Motor neuron (in vitro differentiated cells): ENCODE measurements around the gene CCIN. TPM values are rescaled to one million over a fixed set of nuclear protein-coding genes. Genes with fewer than 3 reads are reported as not detected.

ENCODE experiments used
- ATAC-seq, 8 experiments: fragments of 200-7000 bp; cut with Tn5 transposase; replicated peaks in 6 of 8; 2 replicates each; pipeline ENCODE4 v1.8.0; 2021; ENCODE audit warnings: mild to moderate bottlenecking in 8 of 8, moderate library complexity in 8 of 8
- H3K27ac ChIP-seq, 2 donors: fragments of 250-450 bp; sonication (Bioruptor Pico); 2 replicates each; pipeline ENCODE4 v1.9.0; 2021; ENCODE audit warnings: antibody characterized with exemption in 2 of 2, mild to moderate bottlenecking in 2 of 2, moderate library complexity in 1 of 2
- H3K4me1 ChIP-seq, 2 donors: fragments of 250-450 bp; sonication (Bioruptor Pico); replicated peaks in 1 of 2; 2 replicates each; pipeline ENCODE4 v1.6.1; 2021; ENCODE audit warnings: antibody characterized with exemption in 2 of 2, mild to moderate bottlenecking in 2 of 2, moderate library complexity in 1 of 2
- H3K4me3 ChIP-seq, 5 donors: fragments of 250-450 bp; sonication (Bioruptor Pico); 2 replicates each; pipeline ENCODE4 v1.9.0; 2021; ENCODE audit warnings: antibody characterized with exemption in 5 of 5, mild to moderate bottlenecking in 5 of 5, moderate library complexity in 4 of 5
- WGBS, 10 experiments: fragments of 450-650 bp; shearing (Covaris generic); methylation state at CpG; one replicate each; pipeline ENCODE4 v1.0.0; 2022; 5-methylcytosine and 5-hydroxymethylcytosine counted together
- in situ Hi-C, 9 experiments: fragments of 400-800 bp; cut with MboI; loops; one replicate each; pipeline ENCODE4 v1.15.0; 2021; ENCODE audit warnings: low sequenced_read_pairs in 9 of 9, low pct_unique_long_range_greater_than_20kb in 2 of 9; ENCODE audit not compliant: unreplicated experiment in 9 of 9
- total RNA-seq, 8 experiments: library from RNA; unstranded; fragments of 300-600 nt; gene quantifications; 2 replicates each; pipeline versions ENCODE4 v1.2.3 to v1.2.4, GENCODE V29; 2022

CCIN gene
- total RNA-seq, 8 experiments from 2014 or later, result 0.08 to 0.47 (median 0.25) TPM; not detected in 4

GRCh38 chr9:36134761-36135505 lies 34.3 kb upstream of the CCIN start:
- H3K4me1 ChIP-seq, result peaks cover 0 to 15% of the 10 kb centered on the region in 2 donors
- no peak overlapping the region for H3K4me3 ChIP-seq
- no peak for ATAC-seq
- WGBS, 10 experiments, result 45 to 100% (median 60%) methylated on average over 1 to 7 of the region's 9 CpGs; no CpG with 5 or more reads in 3 of the 10 experiments
- no peak overlapping the region for H3K27ac ChIP-seq
- in situ Hi-C loops, result no loop called here

GRCh38 chr9:36135741-36136271 lies 33.4 kb upstream of the CCIN start:
- in situ Hi-C loops, result no loop called here
- WGBS, 10 experiments, result 0 to 25% (median 19%) methylated on average over 1 to 8 of the region's 18 CpGs; no CpG with 5 or more reads in 6 of the 10 experiments
- Histone ChIP-seq H3K27ac (no peak overlapping the region), H3K4me3 (peak overlapping the region; percentile 45 to 74 (median 58)), H3K4me1 (peaks cover 0 to 19% of the 10 kb centered on the region in 2 donors)
- no peak for ATAC-seq

GRCh38 chr9:36136272-36136893 lies 32.8 kb upstream of the CCIN start, which contains the start of gene GLIPR2:
GLIPR2 (plus strand) TSS chr9:36136733; CDS start chr9:36136779, 46 bp downstream.
- peak; percentile 91 to 95 (median 92) for ATAC-seq
- H3K4me1 ChIP-seq, result peaks cover 0 to 19% of the 10 kb centered on the region in 2 donors
- H3K4me3 ChIP-seq, result peak within 1 kb of the TSS; percentile 45 to 74 (median 58)
- in situ Hi-C loops, result no loop called here
- no CpG with 5 or more reads among the region's 83 CpGs for WGBS, 10 experiments
- no peak within 1 kb of the TSS for H3K27ac ChIP-seq

GRCh38 chr9:36136894-36137391 lies 32.2 kb upstream of the CCIN start:
- Histone ChIP-seq H3K4me3 (peak overlapping the region; percentile 45 to 74 (median 58)), H3K4me1 (peaks cover 0 to 19% of the 10 kb centered on the region in 2 donors), H3K27ac (no peak overlapping the region)
- WGBS, 10 experiments, result 13% methylated on average over 4 of the region's 40 CpGs; no CpG with 5 or more reads in 9 of the 10 experiments
- in situ Hi-C loops, result no loop called here
- peak in 4 of 8 experiments; percentile 9 to 13 (median 10) for ATAC-seq

- Histone ChIP-seq H3K27ac (no peak overlapping the region), H3K4me3 (peak overlapping the region; percentile 45 to 74 (median 58)), H3K4me1 (peaks cover 0 to 19% of the 10 kb centered on the region in 2 donors)
- WGBS, 10 experiments, result 15 to 58% (median 32%) methylated on average over 1 to 4 of the region's 12 CpGs; no CpG with 5 or more reads in 4 of the 10 experiments
- in situ Hi-C loops, result no loop called here
- ATAC-seq, result no peak
Observed at GRCh38 chr9:36137392-36138004, 31.7 kb upstream of the CCIN start.

- H3K4me3 ChIP-seq, result no peak overlapping the region
- ATAC-seq, result no peak
- in situ Hi-C loops, result no loop called here
- WGBS, 10 experiments, result 89 to 100% (median 97%) methylated on average over 4 to 7 of the region's 10 CpGs; no CpG with 5 or more reads in 5 of the 10 experiments
- H3K4me1 ChIP-seq, result peaks cover 0 to 19% of the 10 kb centered on the region in 2 donors
- no peak overlapping the region for H3K27ac ChIP-seq
Observed at GRCh38 chr9:36138496-36138895, 30.7 kb upstream of the CCIN start.

GRCh38 chr9:36138901-36139300 lies 30.3 kb upstream of the CCIN start:
- no peak overlapping the region for H3K4me3 ChIP-seq
- in situ Hi-C loops, result no loop called here
- H3K4me1 ChIP-seq, result peaks cover 0 to 19% of the 10 kb centered on the region in 2 donors
- no peak for ATAC-seq
- no peak overlapping the region for H3K27ac ChIP-seq
- 75 to 100% (median 90%) methylated on average over 1 to 4 of the region's 5 CpGs; no CpG with 5 or more reads in 3 of the 10 experiments for WGBS, 10 experiments

GRCh38 chr9:36140086-36141084 lies 28.8 kb upstream of the CCIN start:
- 55 to 100% (median 84%) methylated on average over 1 to 8 of the region's 11 CpGs; no CpG with 5 or more reads in 2 of the 10 experiments for WGBS, 10 experiments
- Histone ChIP-seq H3K4me1 (peaks cover 0 to 19% of the 10 kb centered on the region in 2 donors), H3K27ac (no peak overlapping the region), H3K4me3 (no peak overlapping the region)
- in situ Hi-C loops, result no loop called here
- ATAC-seq, result no peak

GRCh38 chr9:36141288-36141687 lies 27.9 kb upstream of the CCIN start:
- no peak overlapping the region for H3K4me3 ChIP-seq
- peak in 1 of 8 experiments; percentile 19 for ATAC-seq
- 19 to 100% (median 78%) methylated on average over 1 to 4 of the region's 4 CpGs for whole genome bisulfite sequencing, 10 experiments
- in situ Hi-C loops, result no loop called here
- no peak overlapping the region for H3K27ac ChIP-seq
- H3K4me1 ChIP-seq, result peaks cover 0 to 17% of the 10 kb centered on the region in 2 donors

- H3K4me1 ChIP-seq, result peaks cover 0 to 17% of the 10 kb centered on the region in 2 donors
- WGBS, 10 experiments, result 78 to 100% (median 86%) methylated on average over 1 to 4 of the region's 7 CpGs; no CpG with 5 or more reads in 6 of the 10 experiments
- H3K4me3 ChIP-seq, result no peak overlapping the region
- in situ Hi-C loops, result no loop called here
- no peak for ATAC-seq
- H3K27ac ChIP-seq, result no peak overlapping the region
Observed at GRCh38 chr9:36141761-36142160, 27.4 kb upstream of the CCIN start.

- no peak overlapping the region for H3K4me3 ChIP-seq
- peak in 3 of 8 experiments; percentile 10 to 26 (median 25) for ATAC-seq
- 17 to 94% (median 72%) methylated on average over 1 to 6 of the region's 12 CpGs; no CpG with 5 or more reads in 1 of the 10 experiments for WGBS, 10 experiments
- peaks cover 0 to 15% of the 10 kb centered on the region in 2 donors for H3K4me1 ChIP-seq
- in situ Hi-C loops, result no loop called here
- no peak overlapping the region for H3K27ac ChIP-seq
Observed at GRCh38 chr9:36142510-36143244, 26.5 kb upstream of the CCIN start.
